ENCODE results near the gene FSTL4.
"Not testable (repeated sequence)": the region's sequence is repeated elsewhere in the genome, so short reads cannot be mapped to it uniquely, and the experiment has no call there.

The FSTL4 gene

DNA sequence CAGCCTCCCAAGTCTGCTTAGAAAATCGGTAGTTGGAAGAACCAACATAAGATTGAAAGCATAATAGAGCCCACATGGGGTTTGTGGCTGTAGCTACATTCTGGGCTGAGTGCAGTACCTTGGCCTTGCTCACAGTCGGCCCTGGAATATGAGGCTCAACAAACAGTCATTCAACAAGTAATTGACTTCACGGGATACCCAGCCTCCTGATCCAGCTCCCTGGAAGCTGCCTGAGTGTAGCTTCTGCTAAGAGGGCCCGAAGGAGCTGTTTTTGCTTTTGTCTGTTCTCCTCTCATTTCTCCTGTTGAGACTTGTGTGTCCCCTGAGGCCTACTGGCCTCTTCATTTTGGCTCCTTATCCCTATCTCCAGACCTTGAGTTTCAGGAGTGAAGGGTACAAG, 389.8 kb downstream of the FSTL4 start:
- DNase-seq (ENCODE audit: insufficient read length, low spot score), result no peak
- no peak for TF ChIP-seq CTCF (IDR thresholded peaks at IDR 0.05; ENCODE audit: insufficient read depth, missing control alignments)
- FAIRE-seq, result no peak

- DNase-seq (ENCODE audit: insufficient read length, low spot score) (no peak), FAIRE-seq (no peak)
- TF ChIP-seq CTCF (IDR thresholded peaks at IDR 0.05; ENCODE audit: insufficient read depth, missing control alignments), result no peak
These were observed 390.3 kb downstream of the FSTL4 start for GRCh38 chr5:133222040-133222439.

GRCh38 chr5:133220851-133221674, 391.3 kb downstream of the FSTL4 start:
- TF ChIP-seq CTCF (IDR thresholded peaks at IDR 0.05; ENCODE audit: insufficient read depth, missing control alignments), result no peak
- DNase-seq (ENCODE audit: insufficient read length, low spot score), result no peak
- no peak for FAIRE-seq

GRCh38 chr5:133219296-133219695, 393.0 kb downstream of the FSTL4 start:
- no peak for TF ChIP-seq CTCF (IDR thresholded peaks at IDR 0.05; ENCODE audit: insufficient read depth, missing control alignments)
- no peak for FAIRE-seq

GRCh38 chr5:133216138-133216537, 396.2 kb downstream of the FSTL4 start:
- DNase-seq (ENCODE audit: insufficient read length, low spot score); FAIRE-seq: not testable (repeated sequence)

More at GRCh38 chr5:133219296-133219695, 393.0 kb downstream of the FSTL4 start:
- DNase-seq (ENCODE audit: insufficient read length, low spot score), result no peak

DNA sequence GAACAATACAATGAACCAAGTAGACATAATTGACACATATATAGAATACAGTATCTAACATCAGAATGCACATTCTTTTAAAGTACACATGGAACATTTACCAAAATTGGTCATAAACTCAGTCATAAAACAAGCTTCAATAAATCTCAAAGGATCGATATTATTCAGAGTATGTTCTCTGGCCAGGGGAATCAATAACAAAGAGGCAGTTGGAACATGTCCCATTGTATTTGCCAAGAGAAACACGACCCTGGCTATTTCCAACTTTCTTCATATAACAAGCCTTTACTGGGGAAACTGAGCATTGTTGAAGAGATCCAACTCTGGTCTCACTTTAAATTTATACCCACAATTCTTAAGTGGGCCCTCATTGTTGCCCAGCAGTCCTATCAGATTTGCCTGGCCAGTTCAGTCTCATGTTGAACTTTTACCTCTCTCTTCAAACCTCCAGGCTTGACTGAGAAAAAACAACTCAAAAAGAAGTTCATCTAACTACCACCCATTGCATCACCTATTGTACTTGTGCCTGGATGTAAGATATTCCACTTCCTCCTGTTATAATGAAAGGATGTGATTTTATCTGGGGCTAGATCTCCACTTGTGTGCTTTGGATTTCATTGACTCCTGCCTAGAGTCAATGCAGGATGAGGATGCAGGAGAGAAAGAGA, 398.1 kb downstream of the FSTL4 start:
- FAIRE-seq (no peak), DNase-seq (ENCODE audit: insufficient read length, low spot score) (no peak)
- no peak for TF ChIP-seq CTCF (IDR thresholded peaks at IDR 0.05; ENCODE audit: insufficient read depth, missing control alignments)

GRCh38 chr5:133205649-133206048, 406.7 kb downstream of the FSTL4 start:
- FAIRE-seq, result no peak
- no peak for TF ChIP-seq CTCF (IDR thresholded peaks at IDR 0.05; ENCODE audit: insufficient read depth, missing control alignments)
- DNase-seq (ENCODE audit: insufficient read length, low spot score), result no peak

All from D721Med (cell line).